KMS-11 (cell line): Measurements from ENCODE around the gene TCEAL9.
A peak's percentile ranks its signal among the peaks of the same experiment; 100 is the strongest.

Experiments
- H2AFZ ChIP-seq: fragments of 200-600 bp; sonication (generic); 2 replicates; pipeline ENCODE4 v1.6.1; 2016; ENCODE audit warnings: antibody characterized with exemption, mixed run types, low read depth
- H3K27ac ChIP-seq: fragments of 200-600 bp; sonication (generic); 2 replicates; pipeline ENCODE4 v1.6.1; 2016; ENCODE audit warnings: mild to moderate bottlenecking, mixed run types
- H3K27me3 ChIP-seq: fragments of 200-600 bp; sonication (generic); 2 replicates; pipeline ENCODE4 v1.6.1; 2017; ENCODE audit warnings: mild to moderate bottlenecking, low read depth, mixed run types, moderate library complexity; ENCODE audit not compliant: insufficient read depth
- H3K36me3 ChIP-seq: fragments of 200-600 bp; sonication (generic); 2 replicates; pipeline ENCODE4 v1.6.1; 2017; ENCODE audit warnings: mild to moderate bottlenecking, mixed run types; ENCODE audit not compliant: insufficient read depth
- H3K4me1 ChIP-seq: fragments of 200-600 bp; sonication (generic); 2 replicates; pipeline ENCODE4 v1.6.1; 2016; ENCODE audit warnings: mild to moderate bottlenecking, low read depth, mixed run types; ENCODE audit not compliant: poor library complexity, severe bottlenecking
- H3K4me2 ChIP-seq: fragments of 200-600 bp; sonication (generic); 2 replicates; pipeline ENCODE4 v1.7.0; 2016; ENCODE audit warnings: mild to moderate bottlenecking, mixed run types
- H3K4me3 ChIP-seq: fragments of 200-600 bp; sonication (generic); IDR thresholded peaks from 2 replicates; pipeline ENCODE4 v1.6.1; 2017; ENCODE audit warnings: low read depth, low read length, mixed read lengths; ENCODE audit not compliant: insufficient read depth
- H3K79me2 ChIP-seq: fragments of 200-600 bp; sonication (generic); 2 replicates; pipeline ENCODE4 v1.6.1; 2016; ENCODE audit warnings: low read depth, mixed run types; ENCODE audit not compliant: insufficient read depth
- H3K9ac ChIP-seq: fragments of 200-600 bp; sonication (generic); 2 replicates; pipeline ENCODE4 v1.6.1; 2016; ENCODE audit warnings: mild to moderate bottlenecking, mixed run types
- H4K20me1 ChIP-seq: fragments of 200-600 bp; sonication (generic); 2 replicates; pipeline ENCODE4 v1.6.1; 2016; ENCODE audit warnings: mild to moderate bottlenecking, mixed run types; ENCODE audit not compliant: insufficient read depth
- CTCF ChIP-seq: fragments of 200-600 bp; sonication (generic); conservative IDR thresholded peaks from 2 replicates; pipeline ENCODE4 v1.6.1; 2017; ENCODE audit warnings: low read depth, mild to moderate bottlenecking, antibody characterized with exemption, low read length, moderate library complexity, mixed read lengths

TCEAL9 gene

DNA sequence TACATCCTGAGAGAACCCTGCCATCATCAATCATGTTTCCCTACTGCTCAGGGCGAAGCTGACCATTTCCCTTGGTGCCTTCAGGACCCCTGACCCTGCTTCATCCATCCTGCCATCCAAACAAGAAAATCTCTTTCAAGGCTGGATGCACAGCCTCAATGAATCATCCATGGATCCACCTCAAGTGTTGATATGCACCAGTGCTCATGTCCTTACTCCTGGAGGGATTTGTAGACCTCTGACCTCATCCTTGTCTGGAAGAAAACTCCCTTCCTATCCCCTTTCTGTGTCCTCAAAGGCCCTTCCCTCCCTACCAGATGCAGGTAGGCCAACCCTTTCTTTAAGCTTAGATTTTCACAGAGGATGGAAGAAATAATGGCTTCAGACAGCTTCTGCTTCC lies 44.6 kb downstream of the TCEAL9 start:
- no peaks in the 10 kb centered on the region for H3K79me2 ChIP-seq
- H3K4me3 ChIP-seq = no peak overlapping the region
- no peaks in the 10 kb centered on the region for H3K36me3 ChIP-seq
- H3K27ac ChIP-seq = no peak overlapping the region
- H3K27me3 ChIP-seq = no peaks in the 10 kb centered on the region
- TF ChIP-seq CTCF = no peak
- H4K20me1 ChIP-seq = no peaks in the 10 kb centered on the region
- H3K9ac ChIP-seq = no peak overlapping the region
- H3K4me1 ChIP-seq = peaks cover 6% of the 10 kb centered on the region
- H2AFZ ChIP-seq = no peak overlapping the region
- H3K4me2 ChIP-seq = no peak overlapping the region

DNA sequence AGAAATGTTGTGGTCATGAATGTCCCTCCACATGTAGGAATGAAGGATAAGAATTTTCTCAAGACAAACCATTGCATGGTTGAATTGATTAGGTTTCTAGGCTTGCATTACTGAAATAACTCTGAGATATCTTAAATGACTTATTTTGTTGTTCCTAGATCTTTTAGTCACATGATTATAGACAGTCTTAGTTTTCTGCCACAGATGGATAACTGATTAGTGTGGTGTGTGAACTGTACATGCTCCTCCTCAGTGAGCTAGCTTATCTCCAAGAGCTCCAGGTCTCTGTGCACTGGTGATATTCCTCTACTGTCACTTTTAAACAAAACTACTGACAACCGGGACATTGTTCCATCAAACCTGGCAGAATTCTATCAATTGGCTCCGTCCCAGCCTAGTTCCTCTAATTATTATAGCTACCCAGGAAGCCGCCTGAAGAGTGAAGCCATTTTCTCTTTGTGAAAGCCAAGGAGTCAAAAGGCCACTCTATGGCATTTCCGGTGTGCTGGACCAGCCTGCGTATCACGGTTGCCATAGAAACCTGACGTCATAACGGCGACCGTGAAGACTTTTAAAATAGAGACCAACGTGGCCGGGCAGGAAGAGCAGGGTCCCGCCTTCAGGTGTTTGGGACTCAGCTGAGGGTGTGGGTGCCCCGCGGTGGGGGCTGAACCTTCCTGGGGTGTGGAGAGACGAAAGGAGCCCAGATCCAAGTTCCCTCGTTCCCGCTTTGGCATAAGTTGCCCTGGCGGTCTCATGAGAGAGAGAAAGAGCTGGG lies 48.1 kb downstream of the TCEAL9 start:
- Histone ChIP-seq H3K27ac (no peak overlapping the region), H3K4me1 (peaks cover 6% of the 10 kb centered on the region), H4K20me1 (no peaks in the 10 kb centered on the region), H3K4me3 (no peak overlapping the region), H2AFZ (peak overlapping the region; percentile 87), H3K79me2 (no peaks in the 10 kb centered on the region), H3K27me3 (no peaks in the 10 kb centered on the region), H3K9ac (peak overlapping the region; percentile 19; the same call in 1 of the 2 replicates), H3K36me3 (no peaks in the 10 kb centered on the region), H3K4me2 (peak overlapping the region; percentile 58)
- no peak for TF ChIP-seq CTCF

DNA sequence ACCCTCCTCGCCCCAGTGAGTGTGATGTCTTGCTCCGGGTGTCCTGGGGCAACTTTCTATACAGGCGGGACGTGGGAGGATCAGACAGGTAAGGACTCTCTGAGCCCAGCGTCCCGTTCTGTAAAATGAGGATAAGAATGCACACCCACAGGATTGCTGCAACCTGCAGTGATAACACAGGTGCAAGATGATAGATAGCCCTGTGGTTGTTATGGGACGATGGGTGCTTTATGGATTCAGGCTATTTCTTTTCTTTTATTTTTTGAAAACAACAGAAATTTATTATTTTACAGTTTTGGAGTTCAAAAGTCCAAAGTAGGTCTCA lies 48.7 kb downstream of the TCEAL9 start:
- peak overlapping the region; percentile 50 for H3K4me2 ChIP-seq
- peaks cover 6% of the 10 kb centered on the region for H3K4me1 ChIP-seq
- H4K20me1 ChIP-seq = no peaks in the 10 kb centered on the region
- H3K27me3 ChIP-seq = no peaks in the 10 kb centered on the region
- peak overlapping the region; percentile 87 for H2AFZ ChIP-seq
- no peaks in the 10 kb centered on the region for H3K36me3 ChIP-seq
- no peak overlapping the region for H3K4me3 ChIP-seq
- no peaks in the 10 kb centered on the region for H3K79me2 ChIP-seq
- no peak overlapping the region for H3K27ac ChIP-seq
- H3K9ac ChIP-seq = peak overlapping the region; percentile 19; the same call in 1 of the 2 replicates
- TF ChIP-seq CTCF = no peak

DNA sequence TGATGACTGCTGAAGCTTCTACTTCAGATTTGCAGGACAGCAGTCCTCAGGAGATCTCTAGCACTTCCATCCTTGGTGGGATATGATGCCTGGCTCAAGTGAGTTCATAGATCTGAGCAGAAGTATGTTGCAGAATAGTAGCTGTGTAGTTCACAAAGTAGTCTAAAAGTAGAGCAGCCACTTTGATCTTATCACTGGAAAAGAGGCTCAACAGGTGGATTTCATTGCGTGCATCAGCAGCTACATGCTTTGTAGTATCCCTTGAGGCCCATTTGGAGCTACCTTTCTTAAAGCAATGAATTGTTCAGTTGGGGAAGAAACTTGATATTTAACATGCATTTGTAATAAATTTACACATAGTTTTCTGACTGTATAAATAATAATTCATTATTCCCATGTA lies 50.0 kb downstream of the TCEAL9 start:
- Histone ChIP-seq H3K4me3 (no peak overlapping the region), H3K79me2 (no peaks in the 10 kb centered on the region), H3K36me3 (no peaks in the 10 kb centered on the region), H2AFZ (no peak overlapping the region), H3K9ac (no peak overlapping the region), H3K4me1 (peaks cover 6% of the 10 kb centered on the region), H3K27me3 (no peaks in the 10 kb centered on the region), H3K27ac (no peak overlapping the region), H3K4me2 (no peak overlapping the region), H4K20me1 (no peaks in the 10 kb centered on the region)
- no peak for TF ChIP-seq CTCF
